ENCODE results near the gene BSN. TPM values are rescaled to one million over a fixed set of nuclear protein-coding genes. Genes with fewer than 3 reads are reported as not detected.

Gene BSN
- total and polyA plus RNA-seq, 2 of the 4 experiments (the other 2 are of a cell fraction): under 0.01 to 0.03 TPM

GRCh38 chr3:49659756-49660155 is 105.5 kb downstream of the BSN start:
- no peaks in the 10 kb centered on the region for H3K9me1 ChIP-seq (ENCODE audit: insufficient read depth, low read length)
- H2BK120ac ChIP-seq (ENCODE audit: low read depth, low read length): no peak overlapping the region
- H2BK5ac ChIP-seq (ENCODE audit: low read depth, low read length, poor library complexity, severe bottlenecking): no peak overlapping the region
- no peak overlapping the region for H3K14ac ChIP-seq (replicated peaks; ENCODE audit: low read depth, low read length)
- H3K18ac ChIP-seq (ENCODE audit: low read depth, low read length): no peak overlapping the region
- H3K27ac ChIP-seq (ENCODE audit: insufficient read depth, low read length): no peak overlapping the region
- no peaks in the 10 kb centered on the region for H4K20me1 ChIP-seq (ENCODE audit: insufficient read depth, low read length)
- no peaks in the 10 kb centered on the region for H3K9me3 ChIP-seq (ENCODE audit: control insufficient read depth, insufficient read depth, low read length)
- no peak overlapping the region for H2AK5ac ChIP-seq (ENCODE audit: low read depth, low read length)
- H3K23ac ChIP-seq (ENCODE audit: low read depth, low read length): no peak overlapping the region
- DNase-seq (no peak), ATAC-seq (ENCODE audit: low read depth) (no peak)
- in situ Hi-C loops (cut with MboI; ENCODE audit: low sequenced_read_pairs): no loop called here
- TF ChIP-seq BHLHE40 (IDR thresholded peaks at IDR 0.05; ENCODE audit: low read depth, low read length) (no peak), CTCF (conservative IDR thresholded peaks at IDR 0.05; ENCODE audit: low read depth, low read length) (no peak), RCOR1 (IDR thresholded peaks at IDR 0.05; ENCODE audit: insufficient replicate concordance, low read length) (no peak), USF2 (IDR thresholded peaks at IDR 0.05; ENCODE audit: low read depth, low read length) (no peak), POLR2A (IDR thresholded peaks at IDR 0.05; ENCODE audit: low read depth, low read length) (no peak), RFX5 (IDR thresholded peaks at IDR 0.05; ENCODE audit: low read depth, low read length) (no peak), MAZ (IDR thresholded peaks at IDR 0.05; ENCODE audit: borderline replicate concordance, low read depth, low read length) (no peak), CEBPB (IDR thresholded peaks at IDR 0.05; ENCODE audit: low read depth, low read length) (no peak), ELK1 (IDR thresholded peaks at IDR 0.05; ENCODE audit: borderline replicate concordance, low read depth, low read length) (no peak)
- H3K4ac ChIP-seq (ENCODE audit: low read depth, low read length): no peak overlapping the region
- no peak overlapping the region for H2AK9ac ChIP-seq (replicated peaks; ENCODE audit: low read depth, low read length, poor library complexity)
- peak overlapping the region; percentile 51 for H2AFZ ChIP-seq (replicated peaks; ENCODE audit: low read length, poor library complexity)
- H3K9ac ChIP-seq (ENCODE audit: low read depth, low read length): no peak overlapping the region
- intact Hi-C loops (cut with micrococcal nuclease): no loop called here
- H3K4me1 ChIP-seq (ENCODE audit: control insufficient read depth, insufficient read depth, low read length): no peaks in the 10 kb centered on the region
- no peak overlapping the region for H2BK20ac ChIP-seq (ENCODE audit: low read depth, low read length)
- H3K36me3 ChIP-seq (ENCODE audit: control insufficient read depth, insufficient read depth, low read length): no peaks in the 10 kb centered on the region
- H4K8ac ChIP-seq (ENCODE audit: low read depth in 2 of 2, low read length in 2 of 2): no peak overlapping the region
- no TSS peak for BruUV-seq (replicated peaks)
- H3K4me2 ChIP-seq (ENCODE audit: low read depth, low read length): no peak overlapping the region
- ChIA-PET CTCF (no interaction called here), POLR2A (ENCODE audit: unreplicated experiment) (no interaction called here)
- WGBS, 2 experiments (ENCODE audit: extremely low coverage in 2 of 2, insufficient read length in 1 of 2): 64% methylated on average over 2 of the region's 4 CpGs; no CpG with 5 or more reads in 1 of the 2 experiments
- H2BK15ac ChIP-seq (ENCODE audit: low read depth, low read length): no peak overlapping the region
- no peak overlapping the region for H3K4me3 ChIP-seq (ENCODE audit: insufficient read depth, low read depth, low read length)
- dilution Hi-C loops (cut with HindIII; ENCODE audit: low sequenced_read_pairs, unreplicated experiment): no loop called here
- H4K5ac ChIP-seq (ENCODE audit: low read depth, low read length): no peak overlapping the region
- no peaks in the 10 kb centered on the region for H3K79me1 ChIP-seq (ENCODE audit: low read depth in 1 of 2, low read length in 2 of 2)
- peaks cover 41% of the 10 kb centered on the region for H3K27me3 ChIP-seq (ENCODE audit: control insufficient read depth, insufficient read depth, low read length)
- no peak overlapping the region for H3K56ac ChIP-seq (ENCODE audit: extremely low read depth, insufficient read depth, low read length)
- no peak overlapping the region for H4K91ac ChIP-seq (ENCODE audit: insufficient read depth, low read depth, low read length)

All from IMR-90 (cell line).